K562 (cell line): ENCODE results near the gene PIP4K2A. TPM values are rescaled to one million over a fixed set of nuclear protein-coding genes. Genes with fewer than 3 reads are reported as not detected.

ENCODE experiments used
- BRCA1 ChIP-seq, 2 experiments: fragments of 450-650 bp in 1 of 2; sonication (generic) in 1 of 2; formaldehyde crosslinking in 1 of 2; IDR thresholded peaks; 2 replicates each; pipeline versions ENCODE4 v1.5.0 to v1.6.1; 2017 to 2020; ENCODE audit warnings: mild to moderate bottlenecking in 1 of 2, missing genetic modification reagents in 1 of 2
- COPS2 ChIP-seq: fragments of 450-650 bp; conservative IDR thresholded peaks from 2 replicates; pipeline ENCODE4 v1.6.1; 2016; ENCODE audit warnings: mild to moderate bottlenecking, moderate library complexity
- DNMT1 ChIP-seq: fragments of 450-650 bp; IDR thresholded peaks from 2 replicates; pipeline ENCODE4 v1.6.1; 2016; ENCODE audit warnings: antibody characterized with exemption, mild to moderate bottlenecking
- ELF4 ChIP-seq: fragments of 450-650 bp; formaldehyde crosslinking; IDR thresholded peaks from 2 replicates; pipeline ENCODE4 v1.4.0; 2022; ENCODE audit warnings: missing genetic modification characterization
- FOXK1 ChIP-seq: sonication (generic); formaldehyde crosslinking; IDR thresholded peaks from 2 replicates; pipeline ENCODE4 v1.8.0; 2022; ENCODE audit warnings: missing genetic modification reagents, mild to moderate bottlenecking, borderline replicate concordance
- GATAD2B ChIP-seq: fragments of 450-650 bp; IDR thresholded peaks from 2 replicates; pipeline ENCODE4 v1.6.1; 2017; ENCODE audit warnings: mild to moderate bottlenecking, borderline replicate concordance
- GTF2F1 ChIP-seq: IDR thresholded peaks from 2 replicates; pipeline ENCODE4 v1.6.1; 2011; ENCODE audit warnings: low read depth, low read length, improper control_type of control experiment
- HOXB6 ChIP-seq: fragments of 250-450 bp; sonication (Bioruptor Pico); IDR thresholded peaks from 2 replicates; pipeline ENCODE4 v1.5.1; 2022; ENCODE audit warnings: mild to moderate bottlenecking, borderline replicate concordance
- LEF1 ChIP-seq: fragments of 450-650 bp; IDR thresholded peaks from 2 replicates; pipeline ENCODE4 v1.6.1; 2016; ENCODE audit warnings: mild to moderate bottlenecking
- NFIC ChIP-seq: fragments of 450-650 bp; IDR thresholded peaks from 2 replicates; pipeline ENCODE4 v1.6.1; 2017; ENCODE audit warnings: mild to moderate bottlenecking, inconsistent platforms
- NRF1 ChIP-seq, 2 experiments: fragments of 450-650 bp; IDR thresholded peaks in 1 of 2; conservative IDR thresholded peaks in 1 of 2; 2 replicates each; pipeline ENCODE4 v1.6.1; 2014; ENCODE audit warnings: mild to moderate bottlenecking in 2 of 2
- NUFIP1 ChIP-seq: fragments of 450-650 bp; IDR thresholded peaks from 2 replicates; pipeline ENCODE4 v1.6.1; 2018; ENCODE audit not compliant: partially characterized antibody
- PKNOX1 ChIP-seq: fragments of 450-650 bp; IDR thresholded peaks from 2 replicates; pipeline ENCODE4 v1.6.1; 2016
- RFX1 ChIP-seq: fragments of 450-650 bp; IDR thresholded peaks from 2 replicates; pipeline ENCODE4 v1.6.1; 2016; ENCODE audit warnings: mild to moderate bottlenecking, moderate library complexity
- RNF2 ChIP-seq: sonication (generic); IDR thresholded peaks from 2 replicates; pipeline ENCODE4 v1.6.1; 2016
- SETDB1 ChIP-seq: IDR thresholded peaks from one replicate; pipeline ENCODE4 v1.6.1; 2012; ENCODE audit warnings: low read length, control low read depth, inconsistent platforms
- STAT5A ChIP-seq: IDR thresholded peaks from 2 replicates; pipeline ENCODE4 v1.6.1; 2012; ENCODE audit warnings: low read length, inconsistent platforms, borderline replicate concordance
- STAT5B ChIP-seq: fragments of 250-450 bp; sonication (Bioruptor Pico); IDR thresholded peaks from 2 replicates; pipeline ENCODE4 v1.8.0; 2021; ENCODE audit warnings: mild to moderate bottlenecking, inconsistent platforms
- TARDBP ChIP-seq: fragments of 450-650 bp; IDR thresholded peaks from 2 replicates; pipeline ENCODE4 v1.6.1; 2016
- XRCC3 ChIP-seq: fragments of 450-650 bp; IDR thresholded peaks from 2 replicates; pipeline ENCODE4 v1.6.1; 2017; ENCODE audit warnings: mild to moderate bottlenecking, moderate library complexity
- ZBTB7A ChIP-seq: IDR thresholded peaks from 2 replicates; pipeline ENCODE4 v1.6.1; 2011; ENCODE audit warnings: low read depth, mild to moderate bottlenecking, low read length, moderate library complexity, borderline replicate concordance; ENCODE audit not compliant: control insufficient read depth
- ZBTB8A ChIP-seq: fragments of 450-650 bp; IDR thresholded peaks from 2 replicates; pipeline ENCODE4 v1.6.1; 2018; ENCODE audit warnings: mild to moderate bottlenecking, moderate library complexity; ENCODE audit not compliant: partially characterized antibody
- ZC3H11A ChIP-seq: IDR thresholded peaks from 2 replicates; pipeline ENCODE4 v1.6.1; 2012; ENCODE audit warnings: low read depth, low read length, improper control_type of control experiment
- ZNF133 ChIP-seq: fragments of 250-450 bp; sonication (Bioruptor Pico); IDR thresholded peaks from 2 replicates; pipeline ENCODE4 v1.4.0; 2020; ENCODE audit warnings: mild to moderate bottlenecking
- ZNF274 ChIP-seq: IDR thresholded peaks from 2 replicates; pipeline ENCODE4 v1.6.1; 2011; ENCODE audit warnings: low read depth, mild to moderate bottlenecking, low read length, moderate library complexity, borderline replicate concordance
- ZNF311 ChIP-seq: fragments of 250-450 bp; sonication (Bioruptor Pico); IDR thresholded peaks from 2 replicates; pipeline ENCODE4 v1.4.0; 2020; ENCODE audit warnings: mild to moderate bottlenecking, moderate library complexity
- ZNF41 ChIP-seq: fragments of 250-450 bp; sonication (Bioruptor Pico); conservative IDR thresholded peaks from 2 replicates; pipeline ENCODE4 v1.4.0; 2020; ENCODE audit warnings: mild to moderate bottlenecking
- ZNF551 ChIP-seq: fragments of 250-450 bp; sonication (Bioruptor Pico); IDR thresholded peaks from 2 replicates; pipeline ENCODE4 v1.5.0; 2021; ENCODE audit warnings: mild to moderate bottlenecking, moderate library complexity
- polyA plus RNA-seq, 8 experiments: library from polyadenylated mRNA; depleted of rRNA in 4 of 8; stranded (reverse) in 5 of 8; unstranded in 3 of 8; fragments of >200 nt; fragmentation: Nextera tagmentation in 2 of 8; fragmentation: Illumina TruSeq in 1 of 8; extraction: Ambion mirVana in 2 of 8; extraction: Trizol in 1 of 8; gene quantifications; 2 replicates each; pipeline versions ENCODE4 v1.2.1 to v1.2.3, GENCODE V29; 2011 to 2014; ENCODE audit warnings: inconsistent platforms in 1 of 8, missing spikeins in 1 of 8
- total RNA-seq, 7 experiments: library from RNA; depleted of rRNA in 6 of 7; stranded (reverse); fragments of >200 nt in 6 of 7; fragmentation: Illumina TruSeq in 2 of 7; extraction: Trizol in 2 of 7; gene quantifications; 2 replicates each; pipeline versions ENCODE4 v1.2.1 to v1.2.3, GENCODE V29; 2011 to 2021; ENCODE audit warnings: low replicate concordance in 1 of 7
- TF ChIP-seq, protein P1 (sequence below): sonication (generic); formaldehyde crosslinking; IDR thresholded peaks from 2 replicates; pipeline ENCODE4 v1.8.1; 2023; ENCODE audit warnings: mild to moderate bottlenecking, missing genetic modification reagents
- TF ChIP-seq, protein P2 (sequence below): sonication (generic); formaldehyde crosslinking; IDR thresholded peaks from 2 replicates; pipeline ENCODE4 v1.8.1; 2023; ENCODE audit warnings: mild to moderate bottlenecking, missing genetic modification reagents

The PIP4K2A gene
- total and polyA plus RNA-seq, 9 of the 15 experiments (the other 6 are each of a cell fraction or from before 2014, with no cell fraction given), result 35.6 to 117 (median 71.9) TPM

- TF ChIP-seq RNF2 (no peak), TARDBP (no peak), ZNF274 (no peak), COPS2 (no peak), XRCC3 (no peak), ZNF311 (CRISPR knock-in tag) (no peak), STAT5B (no peak), FOXK1 (CRISPR knock-in tag) (no peak), ZBTB7A (no peak), BRCA1 (IDR thresholded peaks at IDR 0.05) (no peak), BRCA1 (CRISPR knock-in tag; IDR thresholded peaks at IDR 0.05) (no peak), DNMT1 (no peak), ZNF133 (CRISPR knock-in tag) (no peak), NFIC (no peak), STAT5A (peak; percentile 40; the same call in 1 of the 2 replicates), NRF1 (conservative IDR thresholded peaks at IDR 0.05 in 1 of 2, IDR thresholded peaks at IDR 0.05 in 1 of 2) (no peak), ELF4 (no peak), GTF2F1 (no peak), PKNOX1 (peak; percentile 55; the same call in 1 of the 2 replicates), ZNF41 (no peak), ZNF551 (CRISPR knock-in tag) (no peak), ZBTB8A (no peak), LEF1 (peak; percentile 42; the same call in 1 of the 2 replicates), HOXB6 (CRISPR knock-in tag) (no peak), NUFIP1 (no peak), RFX1 (no peak), SETDB1 (no peak), ZC3H11A (no peak), GATAD2B (0 out of 2 replicates have a peak, but pooled peaks have one; percentile 50)
- TF ChIP-seq, protein P1, sequence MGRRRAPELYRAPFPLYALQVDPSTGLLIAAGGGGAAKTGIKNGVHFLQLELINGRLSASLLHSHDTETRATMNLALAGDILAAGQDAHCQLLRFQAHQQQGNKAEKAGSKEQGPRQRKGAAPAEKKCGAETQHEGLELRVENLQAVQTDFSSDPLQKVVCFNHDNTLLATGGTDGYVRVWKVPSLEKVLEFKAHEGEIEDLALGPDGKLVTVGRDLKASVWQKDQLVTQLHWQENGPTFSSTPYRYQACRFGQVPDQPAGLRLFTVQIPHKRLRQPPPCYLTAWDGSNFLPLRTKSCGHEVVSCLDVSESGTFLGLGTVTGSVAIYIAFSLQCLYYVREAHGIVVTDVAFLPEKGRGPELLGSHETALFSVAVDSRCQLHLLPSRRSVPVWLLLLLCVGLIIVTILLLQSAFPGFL (CRISPR knock-in tag), result no peak
- TF ChIP-seq, protein P2, sequence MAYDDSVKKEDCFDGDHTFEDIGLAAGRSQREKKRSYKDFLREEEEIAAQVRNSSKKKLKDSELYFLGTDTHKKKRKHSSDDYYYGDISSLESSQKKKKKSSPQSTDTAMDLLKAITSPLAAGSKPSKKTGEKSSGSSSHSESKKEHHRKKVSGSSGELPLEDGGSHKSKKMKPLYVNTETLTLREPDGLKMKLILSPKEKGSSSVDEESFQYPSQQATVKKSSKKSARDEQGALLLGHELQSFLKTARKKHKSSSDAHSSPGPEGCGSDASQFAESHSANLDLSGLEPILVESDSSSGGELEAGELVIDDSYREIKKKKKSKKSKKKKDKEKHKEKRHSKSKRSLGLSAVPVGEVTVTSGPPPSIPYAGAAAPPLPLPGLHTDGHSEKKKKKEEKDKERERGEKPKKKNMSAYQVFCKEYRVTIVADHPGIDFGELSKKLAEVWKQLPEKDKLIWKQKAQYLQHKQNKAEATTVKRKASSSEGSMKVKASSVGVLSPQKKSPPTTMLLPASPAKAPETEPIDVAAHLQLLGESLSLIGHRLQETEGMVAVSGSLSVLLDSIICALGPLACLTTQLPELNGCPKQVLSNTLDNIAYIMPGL (CRISPR knock-in tag), result no peak
These were observed 21.8 kb upstream of the PIP4K2A start (continued) for GRCh38 chr10:22736134-22736533.
